ENCODE data around the gene COG7. TPM values are rescaled to one million over a fixed set of nuclear protein-coding genes. Genes with fewer than 3 reads are reported as not detected.

COG7 gene
- total RNA-seq, 1 experiment from 2014 or later = 17.9 TPM

DNA sequence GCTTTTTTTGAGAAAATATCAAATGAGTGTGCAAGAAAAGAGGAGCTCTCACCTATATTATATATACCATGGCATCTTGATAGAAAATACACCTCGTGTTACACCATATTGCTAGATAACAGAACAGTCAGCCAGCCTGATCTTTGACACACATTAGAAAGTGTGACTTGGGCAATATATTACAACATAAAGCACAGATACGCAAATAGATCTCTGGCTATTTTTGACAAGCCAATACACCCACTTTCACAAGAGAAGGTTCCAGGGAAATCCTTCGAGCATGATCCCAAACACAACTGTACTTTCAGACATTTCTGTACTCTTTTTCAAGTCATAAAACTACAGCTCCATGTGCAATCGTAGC lies 47.9 kb upstream of the COG7 start:
- H3K56ac ChIP-seq (ENCODE audit: insufficient read length, low read depth, low read length) = no peak overlapping the region
- H3K14ac ChIP-seq (ENCODE audit: insufficient read depth, low read length) = no peak overlapping the region
- H3K4me2 ChIP-seq (ENCODE audit: insufficient read depth, insufficient read length, low read length) = no peak overlapping the region
- H3K9me3 Mint-ChIP-seq = no peaks in the 10 kb centered on the region
- H2AK5ac ChIP-seq (ENCODE audit: insufficient read length, low read length) = no peak overlapping the region
- WGBS (ENCODE audit: extremely low coverage, insufficient read length, low lambda C conversion rate) = no CpG with 5 or more reads among the region's 4 CpGs
- 0 out of 2 replicates have a peak, but pooled peaks cover 2% of the 10 kb centered on the region for H3K4me1 ChIP-seq (ENCODE audit: insufficient read depth, low read length)
- no peak overlapping the region for H2BK12ac ChIP-seq (ENCODE audit: insufficient read length, low read depth, low read length)
- H3K27me3 Mint-ChIP-seq (ENCODE audit: low read depth) = no peaks in the 10 kb centered on the region
- H3K18ac ChIP-seq (ENCODE audit: insufficient read length, low read depth, low read length) = no peak overlapping the region
- no peak overlapping the region for H2BK20ac ChIP-seq (ENCODE audit: low read depth, low read length, poor library complexity, severe bottlenecking)
- H3K79me1 ChIP-seq (ENCODE audit: insufficient read depth, low read depth, low read length, poor library complexity, severe bottlenecking) = peaks cover 7% of the 10 kb centered on the region
- H3K23ac ChIP-seq (ENCODE audit: insufficient read length, low read depth, low read length) = no peak overlapping the region
- H2BK15ac ChIP-seq (ENCODE audit: low read depth, low read length) = no peak overlapping the region
- H4K20me1 ChIP-seq (ENCODE audit: control insufficient read depth, insufficient read depth, insufficient read length) = no peaks in the 10 kb centered on the region
- H3K79me2 ChIP-seq (ENCODE audit: insufficient read depth, low read length) = peaks cover 21% of the 10 kb centered on the region; the same call in 1 of the 2 replicates
- H4K5ac ChIP-seq (ENCODE audit: insufficient read length, low read depth, low read length) = no peak overlapping the region
- H3K23me2 ChIP-seq (ENCODE audit: insufficient read length, low read depth, low read length, poor library complexity, severe bottlenecking) = no peaks in the 10 kb centered on the region
- H2BK5ac ChIP-seq (ENCODE audit: insufficient read length, low read length) = no peak overlapping the region
- no peaks in the 10 kb centered on the region for H3K9me3 ChIP-seq (ENCODE audit: control insufficient read depth, low read depth, low read length)
- H3K27me3 ChIP-seq (ENCODE audit: insufficient read depth, low read length) = no peaks in the 10 kb centered on the region
- H3T11ph ChIP-seq (ENCODE audit: low read length) = no peak overlapping the region
- no peak overlapping the region for H3K27ac ChIP-seq (ENCODE audit: insufficient read length, low read depth, low read length)
- no peak overlapping the region for H4K8ac ChIP-seq (replicated peaks; ENCODE audit: insufficient read length, low read depth, low read length)
- peaks cover 50 to 55% of the 10 kb centered on the region in 2 experiments for H3K4me1 Mint-ChIP-seq
- TF ChIP-seq, protein P1, sequence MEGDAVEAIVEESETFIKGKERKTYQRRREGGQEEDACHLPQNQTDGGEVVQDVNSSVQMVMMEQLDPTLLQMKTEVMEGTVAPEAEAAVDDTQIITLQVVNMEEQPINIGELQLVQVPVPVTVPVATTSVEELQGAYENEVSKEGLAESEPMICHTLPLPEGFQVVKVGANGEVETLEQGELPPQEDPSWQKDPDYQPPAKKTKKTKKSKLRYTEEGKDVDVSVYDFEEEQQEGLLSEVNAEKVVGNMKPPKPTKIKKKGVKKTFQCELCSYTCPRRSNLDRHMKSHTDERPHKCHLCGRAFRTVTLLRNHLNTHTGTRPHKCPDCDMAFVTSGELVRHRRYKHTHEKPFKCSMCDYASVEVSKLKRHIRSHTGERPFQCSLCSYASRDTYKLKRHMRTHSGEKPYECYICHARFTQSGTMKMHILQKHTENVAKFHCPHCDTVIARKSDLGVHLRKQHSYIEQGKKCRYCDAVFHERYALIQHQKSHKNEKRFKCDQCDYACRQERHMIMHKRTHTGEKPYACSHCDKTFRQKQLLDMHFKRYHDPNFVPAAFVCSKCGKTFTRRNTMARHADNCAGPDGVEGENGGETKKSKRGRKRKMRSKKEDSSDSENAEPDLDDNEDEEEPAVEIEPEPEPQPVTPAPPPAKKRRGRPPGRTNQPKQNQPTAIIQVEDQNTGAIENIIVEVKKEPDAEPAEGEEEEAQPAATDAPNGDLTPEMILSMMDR (conservative IDR thresholded peaks at IDR 0.05) = no peak
- no peak overlapping the region for H4K91ac ChIP-seq (ENCODE audit: insufficient read length, low read depth, low read length)
- DNase-seq = no peak
- no peak overlapping the region for H2AFZ ChIP-seq (ENCODE audit: low read length)
- no peak overlapping the region for H3K4ac ChIP-seq (ENCODE audit: low read depth, low read length)
- H2BK120ac ChIP-seq (ENCODE audit: low read depth, low read length, poor library complexity, severe bottlenecking) = no peak overlapping the region
- H3K27ac Mint-ChIP-seq = peak overlapping the region in 1 of 3 experiments; percentile 8; a peak in 1 of 7 replicates
- H3K4me3 Mint-ChIP-seq = no peak overlapping the region
- peaks cover 2 to 33% (median 25%) of the 10 kb centered on the region in 3 experiments; a peak in 5 of 7 replicates for H3K36me3 Mint-ChIP-seq (ENCODE audit: insufficient read depth in 1 of 3, low read depth in 3 of 3)
- H3K9ac ChIP-seq (ENCODE audit: extremely low read depth, insufficient read length, low read length) = no peak overlapping the region

All from H9 (cell line).